ENCODE results near the gene NPFFR2.
"Not testable (repeated sequence)": the region's sequence is repeated elsewhere in the genome, so short reads cannot be mapped to it uniquely, and the experiment has no call there.

DNA sequence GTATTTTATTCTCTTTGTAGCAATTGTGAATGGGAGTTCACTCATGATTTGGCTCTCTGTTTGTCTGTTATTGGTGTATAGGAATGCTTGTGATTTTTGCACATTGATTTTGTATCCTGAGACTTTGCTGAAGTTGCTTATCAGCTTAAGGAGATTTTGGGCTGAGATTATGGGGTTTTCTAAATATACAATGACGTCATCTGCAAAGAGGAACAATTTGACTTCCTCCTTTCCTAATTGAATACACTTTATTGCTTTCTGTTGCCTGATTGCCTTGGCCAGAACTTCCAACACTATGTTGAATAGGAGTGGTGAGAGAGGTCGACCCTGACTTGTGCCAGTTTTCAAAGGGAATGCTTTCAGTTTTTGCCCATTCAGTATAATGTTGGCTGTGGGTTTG is 108.2 kb downstream of the NPFFR2 start:
- TF ChIP-seq, protein P1, sequence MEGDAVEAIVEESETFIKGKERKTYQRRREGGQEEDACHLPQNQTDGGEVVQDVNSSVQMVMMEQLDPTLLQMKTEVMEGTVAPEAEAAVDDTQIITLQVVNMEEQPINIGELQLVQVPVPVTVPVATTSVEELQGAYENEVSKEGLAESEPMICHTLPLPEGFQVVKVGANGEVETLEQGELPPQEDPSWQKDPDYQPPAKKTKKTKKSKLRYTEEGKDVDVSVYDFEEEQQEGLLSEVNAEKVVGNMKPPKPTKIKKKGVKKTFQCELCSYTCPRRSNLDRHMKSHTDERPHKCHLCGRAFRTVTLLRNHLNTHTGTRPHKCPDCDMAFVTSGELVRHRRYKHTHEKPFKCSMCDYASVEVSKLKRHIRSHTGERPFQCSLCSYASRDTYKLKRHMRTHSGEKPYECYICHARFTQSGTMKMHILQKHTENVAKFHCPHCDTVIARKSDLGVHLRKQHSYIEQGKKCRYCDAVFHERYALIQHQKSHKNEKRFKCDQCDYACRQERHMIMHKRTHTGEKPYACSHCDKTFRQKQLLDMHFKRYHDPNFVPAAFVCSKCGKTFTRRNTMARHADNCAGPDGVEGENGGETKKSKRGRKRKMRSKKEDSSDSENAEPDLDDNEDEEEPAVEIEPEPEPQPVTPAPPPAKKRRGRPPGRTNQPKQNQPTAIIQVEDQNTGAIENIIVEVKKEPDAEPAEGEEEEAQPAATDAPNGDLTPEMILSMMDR (IDR thresholded peaks at IDR 0.05), result not testable (repeated sequence)
- not testable (repeated sequence) for TF ChIP-seq POLR2A, POLR2AphosphoS5 (IDR thresholded peaks at IDR 0.05)

All from gastroesophageal sphincter (tissue), 3 donors.